B cell (primary cell): ENCODE data around the gene PNKD. TPM values are rescaled to one million over a fixed set of nuclear protein-coding genes. Genes with fewer than 3 reads are reported as not detected.

Source experiments
- ATAC-seq: fragments of 200-7000 bp; cut with Tn5 transposase; one replicate; pipeline ENCODE4 v1.10.0; 2021; ENCODE audit warnings: low read depth, mild to moderate bottlenecking, moderate number of reproducible peaks, moderate library complexity
- CTCF ChIA-PET: fragments of 350-600 bp; sonication (Branson Sonifier 250); formaldehyde crosslinking; loops from one replicate; lab custom pipeline; 2021; ENCODE audit warnings: antibody characterized with exemption, inconsistent platforms; lab: Charles Lee
- POLR2A ChIA-PET: fragments of 350-600 bp; sonication (Branson Sonifier 250); formaldehyde crosslinking; loops from one replicate; lab custom pipeline; 2021; ENCODE audit warnings: antibody characterized with exemption; lab: Charles Lee
- DNase-seq: peaks from one replicate; pipeline ENCODE4 v3.0.0; 2013
- H2AFZ ChIP-seq: 2 replicates; pipeline ENCODE4 v1.6.1; 2012; ENCODE audit warnings: mild to moderate bottlenecking, low read depth, low read length; ENCODE audit not compliant: insufficient read depth, poor library complexity, severe bottlenecking
- H3K27ac ChIP-seq, 2 donors: 1 replicate in 1 of 2; 2 replicates in 1 of 2; pipeline ENCODE4 v1.5.1; 2012 to 2013; ENCODE audit warnings: low read length in 2 of 2, mild to moderate bottlenecking in 2 of 2, moderate library complexity in 1 of 2
- H3K27me3 ChIP-seq, 4 experiments: fragments of 200-600 bp in 1 of 4; sonication (generic) in 1 of 4; replicated peaks in 1 of 4; 1 replicate in 2 of 4; 2 replicates in 2 of 4; pipeline versions ENCODE4 v1.6.1 to v1.7.0; 2013 to 2016; ENCODE audit warnings: low read length in 3 of 4, mild to moderate bottlenecking in 2 of 4, mixed read lengths in 1 of 4, moderate library complexity in 1 of 4; ENCODE audit not compliant: insufficient read depth in 4 of 4, control insufficient read depth in 3 of 4; ENCODE audit errors: control extremely low read depth in 1 of 4
- H3K36me3 ChIP-seq, 2 experiments: replicated peaks in 1 of 2; 1 replicate in 1 of 2; 2 replicates in 1 of 2; pipeline versions ENCODE4 v1.6.1 to v1.7.1; 2013; ENCODE audit warnings: low read length in 1 of 2; ENCODE audit not compliant: insufficient read depth in 2 of 2, control insufficient read depth in 1 of 2; ENCODE audit errors: control extremely low read depth in 1 of 2, extremely low read depth in 1 of 2
- H3K4me1 ChIP-seq, 2 donors: fragments of 200-600 bp in 1 of 2; sonication (generic) in 1 of 2; 1 replicate in 1 of 2; 2 replicates in 1 of 2; pipeline versions ENCODE4 v1.5.1 to v1.6.1; 2013 to 2017; ENCODE audit warnings: low read length in 2 of 2; ENCODE audit not compliant: control insufficient read depth in 2 of 2, insufficient read depth in 2 of 2
- H3K4me2 ChIP-seq: replicated peaks from 2 replicates; pipeline ENCODE3; 2012; ENCODE audit warnings: mild to moderate bottlenecking, low read depth, low read length; ENCODE audit not compliant: poor library complexity, severe bottlenecking
- H3K4me3 ChIP-seq, 5 experiments: fragments of 200-600 bp in 1 of 5; sonication (generic) in 1 of 5; 1 replicate in 3 of 5; 2 replicates in 2 of 5; pipeline versions ENCODE4 v1.5.1 to v1.7.0; 2011 to 2016; ENCODE audit warnings: low read length in 4 of 5, mild to moderate bottlenecking in 4 of 5, low read depth in 2 of 5, control low read depth in 1 of 5, moderate library complexity in 1 of 5; ENCODE audit not compliant: insufficient read depth in 1 of 5; ENCODE audit errors: control extremely low read depth in 1 of 5, extremely low read depth in 1 of 5
- H3K79me2 ChIP-seq: fragments of 200-600 bp; sonication (generic); one replicate; pipeline ENCODE4 v1.6.0; 2016; ENCODE audit warnings: low read length; ENCODE audit not compliant: control insufficient read depth, insufficient read depth
- H3K9ac ChIP-seq: fragments of 200-600 bp; sonication (generic); 2 replicates; pipeline ENCODE4 v1.6.1; 2017; ENCODE audit warnings: mild to moderate bottlenecking, low read length, moderate library complexity
- H3K9me3 ChIP-seq, 3 donors: one replicate each; pipeline versions ENCODE4 v1.6.1 to v1.7.1; 2013; ENCODE audit warnings: low read length in 2 of 3; ENCODE audit not compliant: control insufficient read depth in 2 of 3, insufficient read depth in 1 of 3; ENCODE audit errors: control extremely low read depth in 1 of 3
- H4K20me1 ChIP-seq: 2 replicates; pipeline ENCODE4 v1.6.0; 2012; ENCODE audit warnings: mild to moderate bottlenecking, low read length; ENCODE audit not compliant: insufficient read depth, control insufficient read depth, poor library complexity, severe bottlenecking
- H3K27ac Mint-ChIP-seq: one replicate; pipeline ENCODE4 v1.8.0; 2021; ENCODE audit warnings: mixed read lengths
- H3K27me3 Mint-ChIP-seq: one replicate; pipeline ENCODE4 v1.8.0; 2021; ENCODE audit warnings: mixed read lengths
- H3K4me1 Mint-ChIP-seq: one replicate; pipeline ENCODE4 v1.8.0; 2021; ENCODE audit warnings: mixed read lengths
- H3K4me3 Mint-ChIP-seq: one replicate; pipeline ENCODE4 v1.8.0; 2021; ENCODE audit warnings: mixed read lengths
- H3K9me3 Mint-ChIP-seq: one replicate; pipeline ENCODE4 v1.8.0; 2022; ENCODE audit warnings: mixed read lengths; ENCODE audit not compliant: insufficient read depth
- EZH2 ChIP-seq: IDR thresholded peaks from 2 replicates; pipeline ENCODE4 v1.6.1; 2012; ENCODE audit warnings: borderline replicate concordance, low read depth, mild to moderate bottlenecking, moderate library complexity, low read length; ENCODE audit not compliant: insufficient read depth, poor library complexity, severe bottlenecking
- WGBS: methylation state at CpG from one replicate; pipeline ENCODE4 v1.1.5; 2013; ENCODE audit warnings: missing lambda C conversion rate; ENCODE audit not compliant: insufficient coverage; 5-methylcytosine and 5-hydroxymethylcytosine counted together
- intact Hi-C: fragments of 100-400 bp; cut with micrococcal nuclease; formaldehyde crosslinking; loops from one replicate; pipeline ENCODE4 v1.10.0; 2022
- polyA plus RNA-seq: library from polyadenylated mRNA; depleted of rRNA; stranded (reverse); fragments of >200 nt; gene quantifications from 2 replicates; pipeline ENCODE4 v1.2.3, GENCODE V29; 2012
- total RNA-seq, 2 donors: library from RNA; stranded (reverse); fragments of 120-200 nt in 1 of 2; gene quantifications; 1 replicate in 1 of 2; 2 replicates in 1 of 2; pipeline versions ENCODE4 v1.2.3 to v1.2.4, GENCODE V29; 2013 to 2022
- TF ChIP-seq, protein P1 (sequence below): fragments of 200-600 bp; IDR thresholded peaks from one replicate; pipeline ENCODE4 v1.8.0; 2022; ENCODE audit warnings: antibody characterized with exemption, mild to moderate bottlenecking

The PNKD gene
- total and polyA plus RNA-seq, 2 donors (not counting 1 experiment from before 2014, with no cell fraction given) = 29.7 to 55.8 TPM

DNA sequence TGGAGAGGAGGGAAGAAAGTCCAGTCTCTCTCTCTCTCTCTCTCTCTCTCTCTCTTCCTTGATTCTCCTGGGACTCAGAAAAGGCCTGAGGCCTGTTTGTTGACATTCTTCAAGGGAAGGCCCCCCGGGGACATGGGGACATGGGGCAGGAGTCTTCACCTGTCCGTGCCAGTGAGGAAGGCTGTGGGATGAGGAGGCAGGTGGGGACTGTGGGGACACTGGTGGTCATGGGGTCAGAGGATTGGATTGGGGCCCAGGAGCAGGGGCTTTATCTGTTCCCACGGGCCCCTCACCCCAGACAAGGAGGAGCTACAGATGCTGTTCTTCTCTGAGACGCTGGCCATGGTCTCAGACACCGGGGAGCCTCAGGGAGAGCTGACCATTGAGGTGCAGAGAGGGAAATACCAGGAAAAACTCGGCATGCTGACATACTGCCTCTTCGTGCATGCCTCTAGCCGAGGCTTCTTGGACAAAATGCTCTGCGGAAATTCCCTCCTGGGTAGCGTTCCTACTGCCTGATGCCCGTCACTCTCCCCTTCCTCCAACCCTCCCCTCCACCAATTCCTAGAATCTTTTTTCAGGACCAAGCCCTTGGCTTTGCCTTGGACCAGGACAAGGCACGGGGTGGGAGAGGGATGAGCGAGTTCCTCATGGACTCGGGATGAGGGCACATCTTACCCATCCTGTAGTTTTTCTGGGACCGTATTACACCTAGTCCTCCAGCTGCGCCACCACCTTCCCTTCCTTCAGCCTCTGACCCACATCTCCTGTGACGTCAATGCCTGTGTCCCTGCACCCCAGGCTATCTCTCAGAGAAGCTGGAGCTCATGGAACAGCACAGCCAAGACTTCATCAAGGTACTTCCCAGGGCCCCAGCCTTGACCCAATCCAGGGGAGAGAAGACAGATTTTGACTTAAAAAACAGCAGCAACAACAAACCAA, 87.2 kb downstream of the PNKD start:
- Histone ChIP-seq H3K9ac (no peak overlapping the region), H4K20me1 (no peaks in the 10 kb centered on the region), H3K4me3 (no peak overlapping the region), H3K36me3 (no peaks in the 10 kb centered on the region), H3K4me1 (peaks cover 0 to 7% of the 10 kb centered on the region in 2 donors), H3K79me2 (no peaks in the 10 kb centered on the region), H2AFZ (no peak overlapping the region), H3K27ac (no peak overlapping the region), H3K27me3 (no peaks in the 10 kb centered on the region), H3K9me3 (peaks cover 0 to 2% (median 0%) of the 10 kb centered on the region in 3 donors), H3K4me2 (no peak overlapping the region)
- WGBS = 86% methylated on average over 16 of the region's 17 CpGs
- intact Hi-C loops = loop anchor here (2.0 to 5.0 kb wide), 3 partner anchors 35 to 65 kb away; partner anchors contain the start of genes CTDSP1 and TMBIM1
- Mint-ChIP-seq H3K4me3 (no peak overlapping the region), H3K27me3 (no peaks in the 10 kb centered on the region), H3K4me1 (peaks cover 4% of the 10 kb centered on the region), H3K27ac (no peak overlapping the region), H3K9me3 (no peaks in the 10 kb centered on the region)
- TF ChIP-seq, protein P1, sequence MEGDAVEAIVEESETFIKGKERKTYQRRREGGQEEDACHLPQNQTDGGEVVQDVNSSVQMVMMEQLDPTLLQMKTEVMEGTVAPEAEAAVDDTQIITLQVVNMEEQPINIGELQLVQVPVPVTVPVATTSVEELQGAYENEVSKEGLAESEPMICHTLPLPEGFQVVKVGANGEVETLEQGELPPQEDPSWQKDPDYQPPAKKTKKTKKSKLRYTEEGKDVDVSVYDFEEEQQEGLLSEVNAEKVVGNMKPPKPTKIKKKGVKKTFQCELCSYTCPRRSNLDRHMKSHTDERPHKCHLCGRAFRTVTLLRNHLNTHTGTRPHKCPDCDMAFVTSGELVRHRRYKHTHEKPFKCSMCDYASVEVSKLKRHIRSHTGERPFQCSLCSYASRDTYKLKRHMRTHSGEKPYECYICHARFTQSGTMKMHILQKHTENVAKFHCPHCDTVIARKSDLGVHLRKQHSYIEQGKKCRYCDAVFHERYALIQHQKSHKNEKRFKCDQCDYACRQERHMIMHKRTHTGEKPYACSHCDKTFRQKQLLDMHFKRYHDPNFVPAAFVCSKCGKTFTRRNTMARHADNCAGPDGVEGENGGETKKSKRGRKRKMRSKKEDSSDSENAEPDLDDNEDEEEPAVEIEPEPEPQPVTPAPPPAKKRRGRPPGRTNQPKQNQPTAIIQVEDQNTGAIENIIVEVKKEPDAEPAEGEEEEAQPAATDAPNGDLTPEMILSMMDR = no peak
- no peak for TF ChIP-seq EZH2
- POLR2A ChIA-PET = interaction anchor here (0.5 to 2.2 kb wide), 5 partner anchors 42 to 85 kb away, joined by 3 to 11 read pairs (median 3); partner anchors contain the start of gene CTDSP1
- CTCF ChIA-PET = interaction anchor here (0.6 to 7.1 kb wide), 33 partner anchors 8 to 172 kb away, joined by 3 to 139 read pairs (median 6); partner anchors contain the start of genes AAMP, CTDSP1, PNKD and SLC11A1
- ATAC-seq = no peak
- DNase-seq = no peak
